Nephron progenitor cell (in vitro differentiated cells): ENCODE results near the gene MPST.
"Not testable (repeated sequence)": the region's sequence is repeated elsewhere in the genome, so short reads cannot be mapped to it uniquely, and the experiment has no call there.

Source experiments
- DNase-seq: peaks from one replicate; pipeline ENCODE4 v3.0.0; 2021
- H3K27ac Mint-ChIP-seq: 2 replicates; pipeline ENCODE4 v1.8.0; 2021; ENCODE audit warnings: mild to moderate bottlenecking, moderate library complexity, mixed read lengths
- H3K27me3 Mint-ChIP-seq: 2 replicates; pipeline ENCODE4 v1.8.0; 2021; ENCODE audit warnings: mild to moderate bottlenecking, low read depth, mixed read lengths; ENCODE audit not compliant: poor library complexity
- H3K36me3 Mint-ChIP-seq: 2 replicates; pipeline ENCODE4 v1.8.0; 2021; ENCODE audit warnings: low read depth, mixed read lengths
- H3K4me1 Mint-ChIP-seq: 2 replicates; pipeline ENCODE4 v1.8.0; 2021; ENCODE audit warnings: mixed read lengths
- H3K4me3 Mint-ChIP-seq: 2 replicates; pipeline ENCODE4 v1.8.0; 2021; ENCODE audit warnings: mild to moderate bottlenecking, moderate library complexity, mixed read lengths
- H3K9me3 Mint-ChIP-seq: 2 replicates; pipeline ENCODE4 v1.8.0; 2021; ENCODE audit warnings: mild to moderate bottlenecking, moderate library complexity, mixed read lengths
- CTCF ChIP-seq: fragments of 200-600 bp; sonication (generic); IDR thresholded peaks from 2 replicates; pipeline ENCODE4 v1.5.0; 2021; ENCODE audit warnings: antibody characterized with exemption

Gene MPST

GRCh38 chr22:37070744-37071143 is 51.2 kb downstream of the MPST start:
- Mint-ChIP-seq H3K4me1 (no peaks in the 10 kb centered on the region), H3K27me3 (no peaks in the 10 kb centered on the region), H3K27ac (no peak overlapping the region), H3K9me3 (no peaks in the 10 kb centered on the region), H3K36me3 (no peaks in the 10 kb centered on the region), H3K4me3 (no peak overlapping the region)
- TF ChIP-seq CTCF, result no peak
- DNase-seq, result no peak

DNA sequence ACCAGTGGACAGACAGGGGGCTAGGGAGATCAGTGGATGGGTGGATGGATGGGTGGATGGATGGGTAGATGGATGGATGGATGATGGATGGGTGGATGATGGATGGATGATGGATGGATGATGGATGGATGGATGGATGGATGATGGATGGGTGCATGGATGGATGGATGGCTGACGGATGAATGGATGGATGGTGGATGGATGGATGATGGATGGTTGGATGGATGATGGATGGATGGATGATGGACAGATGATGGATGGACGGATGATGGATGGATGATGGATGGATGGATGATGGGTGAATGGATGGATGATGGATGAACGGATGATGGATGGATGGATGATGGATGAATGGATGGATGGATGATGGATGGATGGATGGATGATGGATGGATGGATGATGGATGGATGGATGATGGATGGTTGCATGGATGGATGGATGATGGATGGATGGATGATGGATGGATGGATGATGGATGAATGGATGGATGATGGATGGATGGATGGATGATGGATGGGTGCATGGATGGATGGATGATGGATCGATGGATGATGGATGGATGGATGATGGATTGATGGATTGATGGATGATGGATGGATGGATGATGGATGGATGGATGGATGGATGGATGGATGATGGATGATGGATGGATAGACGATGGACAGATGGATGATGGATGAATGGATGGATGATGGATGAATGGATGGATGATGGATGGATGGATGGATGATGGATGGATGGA is 52.5 kb downstream of the MPST start:
- H3K4me1 Mint-ChIP-seq, H3K27me3 Mint-ChIP-seq, DNase-seq, H3K9me3 Mint-ChIP-seq, H3K4me3 Mint-ChIP-seq, H3K36me3 Mint-ChIP-seq, H3K27ac Mint-ChIP-seq: not testable (repeated sequence)

DNA sequence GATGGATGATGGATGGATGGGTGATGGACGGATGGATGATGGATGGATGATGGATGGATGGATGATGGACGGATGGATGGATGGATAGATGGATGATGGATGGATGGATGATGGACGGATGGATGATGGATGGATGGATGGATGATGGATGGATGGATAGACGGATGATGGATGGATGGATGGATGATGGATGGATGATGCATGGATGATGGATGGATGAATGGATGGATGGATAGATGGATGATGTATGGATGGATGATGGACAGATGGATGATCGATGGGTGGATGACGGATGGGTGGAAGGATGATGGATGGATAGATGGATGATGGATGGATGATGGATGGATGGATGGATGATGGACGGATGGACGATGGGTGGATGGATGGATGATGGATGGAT is 53.1 kb downstream of the MPST start:
- peaks cover under 1% of the 10 kb centered on the region for H3K4me1 Mint-ChIP-seq
- H3K4me3 Mint-ChIP-seq, result no peak overlapping the region
- H3K9me3 Mint-ChIP-seq, result no peaks in the 10 kb centered on the region
- DNase-seq, result no peak
- no peak for TF ChIP-seq CTCF
- no peaks in the 10 kb centered on the region for H3K27me3 Mint-ChIP-seq
- no peaks in the 10 kb centered on the region for H3K36me3 Mint-ChIP-seq
- no peak overlapping the region for H3K27ac Mint-ChIP-seq

DNA sequence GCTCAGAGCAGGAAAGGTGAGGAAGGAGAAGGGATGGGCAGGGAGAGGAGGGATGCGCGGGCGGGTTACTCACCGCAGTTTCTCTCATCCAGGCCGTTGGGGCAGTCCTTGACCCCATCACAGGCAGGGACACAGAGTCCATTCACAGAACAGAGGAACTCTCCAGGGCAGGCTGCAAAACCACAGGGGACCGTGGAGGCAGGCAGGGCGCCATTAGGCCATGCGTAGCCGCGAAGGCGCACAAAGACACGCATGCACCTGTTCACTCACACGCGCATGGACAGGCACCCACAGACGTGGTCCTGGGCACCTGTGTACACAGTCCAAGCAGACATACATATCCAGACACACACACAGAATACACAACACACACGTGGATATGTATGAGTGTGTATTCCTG is 55.0 kb downstream of the MPST start:
- no peak for TF ChIP-seq CTCF
- Mint-ChIP-seq H3K27me3 (peaks cover 4% of the 10 kb centered on the region), H3K4me3 (no peak overlapping the region), H3K27ac (no peak overlapping the region), H3K9me3 (no peaks in the 10 kb centered on the region), H3K4me1 (peaks cover 5% of the 10 kb centered on the region), H3K36me3 (no peaks in the 10 kb centered on the region)
- no peak for DNase-seq

GRCh38 chr22:37075046-37075445 is 55.5 kb downstream of the MPST start:
- no peaks in the 10 kb centered on the region for H3K36me3 Mint-ChIP-seq
- TF ChIP-seq CTCF, result no peak
- no peak for DNase-seq
- no peak overlapping the region for H3K27ac Mint-ChIP-seq
- H3K4me3 Mint-ChIP-seq, result no peak overlapping the region
- H3K27me3 Mint-ChIP-seq, result peaks cover 4% of the 10 kb centered on the region
- H3K4me1 Mint-ChIP-seq, result peaks cover 5% of the 10 kb centered on the region
- H3K9me3 Mint-ChIP-seq, result no peaks in the 10 kb centered on the region

- Mint-ChIP-seq H3K9me3 (no peaks in the 10 kb centered on the region), H3K36me3 (no peaks in the 10 kb centered on the region)
Observed at GRCh38 chr22:37075822-37076433, 56.4 kb downstream of the MPST start.

More at GRCh38 chr22:37075822-37076433, 56.4 kb downstream of the MPST start:
- TF ChIP-seq CTCF, result no peak
- no peak overlapping the region for H3K4me3 Mint-ChIP-seq
- H3K4me1 Mint-ChIP-seq, result peaks cover 5% of the 10 kb centered on the region
- H3K27me3 Mint-ChIP-seq, result peaks cover 6% of the 10 kb centered on the region
- no peak overlapping the region for H3K27ac Mint-ChIP-seq
- DNase-seq, result no peak
